Psoas muscle (tissue), 8 donors: ENCODE results near the gene SIK2. TPM values are rescaled to one million over a fixed set of nuclear protein-coding genes. Genes with fewer than 3 reads are reported as not detected.
A peak's percentile ranks its signal among the peaks of the same experiment; 100 is the strongest.
"Not testable (repeated sequence)": the region's sequence is repeated elsewhere in the genome, so short reads cannot be mapped to it uniquely, and the experiment has no call there.

ENCODE experiments used
- ATAC-seq, 4 donors: fragments of 200-7000 bp; cut with Tn5 transposase; one replicate each; pipeline ENCODE4 v1.9.1; 2020; ENCODE audit warnings: moderate library complexity in 3 of 4, mild to moderate bottlenecking in 2 of 4
- DNase-seq, 2 donors: peaks; one replicate each; pipeline ENCODE4 v3.0.0-alpha.2; 2020
- H3K27ac ChIP-seq: fragments of 200-600 bp; one replicate; pipeline ENCODE4 v1.8.0; 2022
- H3K27me3 ChIP-seq, 3 donors: fragments of 200-600 bp in 1 of 3; one replicate each; pipeline versions ENCODE4 v1.6.1 to v1.8.0; 2013 to 2022; ENCODE audit warnings: low read length in 2 of 3, mild to moderate bottlenecking in 2 of 3, moderate library complexity in 1 of 3; ENCODE audit not compliant: insufficient read depth in 3 of 3
- H3K36me3 ChIP-seq, 2 donors: fragments of 200-600 bp in 1 of 2; one replicate each; pipeline versions ENCODE4 v1.6.1 to v1.8.0; 2013 to 2022; ENCODE audit warnings: low read depth in 1 of 2, mild to moderate bottlenecking in 1 of 2, moderate library complexity in 1 of 2; ENCODE audit not compliant: insufficient read depth in 1 of 2
- H3K4me1 ChIP-seq: fragments of 200-600 bp; one replicate; pipeline ENCODE4 v1.8.0; 2022
- H3K4me3 ChIP-seq: fragments of 200-600 bp; one replicate; pipeline ENCODE4 v1.8.0; 2022; ENCODE audit warnings: mild to moderate bottlenecking
- H3K9me3 ChIP-seq: fragments of 200-600 bp; one replicate; pipeline ENCODE4 v1.8.0; 2022
- WGBS, 3 donors: extraction: QIAGEN DNeasy Blood & Tissue Kit; methylation state at CpG; one replicate each; pipeline versions ENCODE4 v1.1.6 to v1.1.7; 2013; 5-methylcytosine and 5-hydroxymethylcytosine counted together
- intact Hi-C, 2 donors: fragments of 100-400 bp; cut with DNase I; formaldehyde crosslinking; loops; one replicate each; pipeline versions ENCODE4 v1.11.0 to v1.14.2; 2022
- polyA plus RNA-seq, 3 donors: library from polyadenylated mRNA; stranded (reverse); fragments of 200-250 nt; gene quantifications; one replicate each; pipeline ENCODE4 v1.2.3, GENCODE V29; 2013
- total RNA-seq, 4 donors: library from RNA; stranded (reverse); fragmentation: NEBNext Ultra II Directional in 2 of 4; extraction: Animal tissue kit (Norgen Biotek cat#: 25700) in 2 of 4; gene quantifications; one replicate each; pipeline versions ENCODE4 v1.2.1 to v1.2.4, GENCODE V29; 2021 to 2023
- TF ChIP-seq, protein P1 (sequence below): fragments of 200-600 bp; IDR thresholded peaks from one replicate; pipeline ENCODE4 v1.8.0; 2022; ENCODE audit warnings: antibody characterized with exemption
- donor health status: healthy with polysubstance abuse.
- donor health status: DM: no; HTN: no; CAD: no; lungs with moderate emphysema.
- donor health status: Bipolar disorder and iron deficiency.
- donor health status: healthy.
- donor health status: DM: yes; HTN: yes; CAD: no.
- donor health status: DM: no; HTN: no; CAD: no.
- donor health status: DM: no; HTN: no; CAD: no.
- donor health status: DM: yes; HTN: yes; CAD: no.

The SIK2 gene
- total and polyA plus RNA-seq, 7 donors = 9.0 to 69.6 (median 30.4) TPM

DNA sequence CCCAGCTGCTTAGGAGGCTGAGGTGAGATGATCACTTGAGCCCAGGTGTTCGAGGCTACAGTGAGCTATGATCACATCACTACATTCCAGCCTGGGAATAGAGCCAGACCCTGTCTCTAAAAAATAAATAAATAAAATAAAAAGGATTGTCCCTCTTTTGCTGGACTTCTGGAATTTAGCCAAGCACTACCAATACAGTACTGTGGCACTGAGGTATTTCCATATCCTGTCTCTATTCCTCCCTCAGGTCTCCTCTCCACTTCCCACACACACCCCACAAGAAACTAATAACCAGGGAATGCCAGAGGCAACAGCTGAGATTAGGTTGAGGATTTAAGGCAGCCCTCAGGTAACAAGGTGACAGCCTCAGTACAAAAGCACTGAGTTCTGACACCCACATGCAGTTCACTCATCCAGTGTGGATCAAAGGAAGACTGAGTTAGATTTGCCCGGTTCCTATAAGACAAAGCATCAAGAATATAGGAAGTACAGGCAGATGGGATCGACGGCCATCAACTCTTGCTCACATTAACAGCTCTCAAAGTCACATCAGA, 168.4 kb downstream of the SIK2 start:
- H3K27ac ChIP-seq = no peak overlapping the region
- ATAC-seq (no peak), DNase-seq (no peak)
- WGBS, 3 donors = 86 to 93% (median 87%) methylated on average over 4 of the region's 4 CpGs
- no peaks in the 10 kb centered on the region for H3K36me3 ChIP-seq
- H3K9me3 ChIP-seq = no peaks in the 10 kb centered on the region
- no peaks in the 10 kb centered on the region for H3K4me1 ChIP-seq
- no peaks in the 10 kb centered on the region for H3K27me3 ChIP-seq
- intact Hi-C loops = no loop called here
- TF ChIP-seq, protein P1, sequence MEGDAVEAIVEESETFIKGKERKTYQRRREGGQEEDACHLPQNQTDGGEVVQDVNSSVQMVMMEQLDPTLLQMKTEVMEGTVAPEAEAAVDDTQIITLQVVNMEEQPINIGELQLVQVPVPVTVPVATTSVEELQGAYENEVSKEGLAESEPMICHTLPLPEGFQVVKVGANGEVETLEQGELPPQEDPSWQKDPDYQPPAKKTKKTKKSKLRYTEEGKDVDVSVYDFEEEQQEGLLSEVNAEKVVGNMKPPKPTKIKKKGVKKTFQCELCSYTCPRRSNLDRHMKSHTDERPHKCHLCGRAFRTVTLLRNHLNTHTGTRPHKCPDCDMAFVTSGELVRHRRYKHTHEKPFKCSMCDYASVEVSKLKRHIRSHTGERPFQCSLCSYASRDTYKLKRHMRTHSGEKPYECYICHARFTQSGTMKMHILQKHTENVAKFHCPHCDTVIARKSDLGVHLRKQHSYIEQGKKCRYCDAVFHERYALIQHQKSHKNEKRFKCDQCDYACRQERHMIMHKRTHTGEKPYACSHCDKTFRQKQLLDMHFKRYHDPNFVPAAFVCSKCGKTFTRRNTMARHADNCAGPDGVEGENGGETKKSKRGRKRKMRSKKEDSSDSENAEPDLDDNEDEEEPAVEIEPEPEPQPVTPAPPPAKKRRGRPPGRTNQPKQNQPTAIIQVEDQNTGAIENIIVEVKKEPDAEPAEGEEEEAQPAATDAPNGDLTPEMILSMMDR = no peak
- H3K4me3 ChIP-seq = no peak overlapping the region

DNA sequence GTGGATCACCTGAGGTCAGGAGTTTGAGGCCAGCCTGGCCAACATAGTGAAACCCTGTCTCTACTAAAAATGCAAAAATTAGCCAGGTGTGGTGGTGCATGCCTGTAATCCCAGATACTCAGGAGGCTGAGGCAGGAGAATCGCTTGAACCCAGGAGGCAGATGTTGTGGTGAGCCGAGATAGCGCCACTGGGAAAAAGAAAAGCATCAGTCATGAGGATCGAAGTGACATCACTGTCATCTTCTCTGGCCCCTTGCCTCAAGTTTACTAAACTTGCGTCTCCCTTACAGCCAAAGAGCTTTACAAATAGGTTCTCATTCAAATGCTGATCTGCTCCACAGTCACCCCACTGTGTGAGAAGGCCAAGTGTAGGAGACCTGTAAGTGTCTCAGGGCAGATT, 169.0 kb downstream of the SIK2 start:
- H3K27me3 ChIP-seq, H3K9me3 ChIP-seq, H3K4me3 ChIP-seq, H3K4me1 ChIP-seq, H3K36me3 ChIP-seq, intact Hi-C loops, DNase-seq, H3K27ac ChIP-seq, ATAC-seq: not testable (repeated sequence)
- WGBS, 3 donors = 90 to 95% (median 94%) methylated on average over 5 of the region's 5 CpGs

DNA sequence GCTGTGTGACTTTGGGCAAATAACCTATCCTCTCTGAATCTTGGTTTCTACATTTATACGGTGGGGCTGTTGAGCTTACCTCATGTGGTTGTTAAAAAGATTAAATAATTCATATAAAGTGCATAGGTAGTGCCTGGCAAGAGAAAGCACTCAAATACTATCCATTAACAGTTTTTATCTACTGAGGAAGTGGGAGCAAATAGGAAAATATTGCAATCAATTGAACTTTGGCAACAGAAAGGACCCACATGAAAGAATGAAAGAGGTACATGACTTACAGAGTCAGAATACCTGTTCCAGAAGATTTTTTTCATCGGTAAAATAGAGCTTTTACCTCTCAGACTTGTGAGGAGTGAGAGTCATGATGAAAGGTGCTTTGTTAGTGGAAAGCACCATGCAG, 170.3 kb downstream of the SIK2 start:
- Histone ChIP-seq H3K27ac (no peak overlapping the region), H3K4me3 (no peak overlapping the region), H3K4me1 (no peaks in the 10 kb centered on the region), H3K27me3 (no peaks in the 10 kb centered on the region), H3K9me3 (no peaks in the 10 kb centered on the region), H3K36me3 (no peaks in the 10 kb centered on the region)
- TF ChIP-seq, protein P1 = no peak
- DNase-seq (no peak), ATAC-seq (no peak)
- intact Hi-C loops = no loop called here
- 82 to 97% (median 93%) methylated on average over 2 of the region's 2 CpGs for WGBS, 3 donors

DNA sequence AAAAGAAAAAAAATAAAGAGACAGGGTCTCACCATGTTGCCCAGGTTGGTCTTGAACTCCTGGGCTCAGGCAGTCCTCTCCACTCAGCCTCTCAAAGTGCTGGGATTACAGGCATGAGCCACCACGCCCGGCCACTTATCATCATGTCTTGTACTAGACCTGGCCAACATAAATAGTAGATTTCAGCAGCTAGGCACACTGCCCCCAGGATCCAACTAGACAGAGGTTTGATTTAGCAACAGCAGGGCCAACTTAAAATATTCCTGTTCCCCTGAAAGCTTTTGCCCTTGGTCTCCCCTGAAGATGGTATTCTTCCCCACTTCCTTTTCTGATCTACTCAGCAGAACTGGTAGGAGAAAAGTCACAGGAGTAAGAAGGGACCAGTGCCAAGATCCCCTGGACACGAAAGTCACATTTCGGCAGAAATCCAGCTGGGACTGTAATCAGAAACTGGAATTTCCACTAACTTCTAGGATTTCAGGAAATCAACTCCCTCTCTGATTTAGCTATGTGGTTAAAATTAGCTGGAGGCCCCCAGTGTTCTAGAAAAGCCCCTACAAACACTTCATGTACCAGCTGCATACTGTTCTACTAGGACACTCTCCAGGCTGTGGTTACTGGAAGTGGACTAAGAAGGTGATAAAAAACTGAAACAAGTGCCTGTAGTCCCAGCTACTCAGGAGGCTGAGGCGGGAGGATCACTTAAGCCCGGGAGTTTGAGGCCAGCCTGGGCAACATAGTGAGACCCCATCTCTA, 172.9 kb downstream of the SIK2 start:
- Histone ChIP-seq H3K27ac (peak overlapping the region; percentile 7), H3K4me3 (no peak overlapping the region), H3K4me1 (no peaks in the 10 kb centered on the region), H3K36me3 (no peaks in the 10 kb centered on the region), H3K9me3 (no peaks in the 10 kb centered on the region), H3K27me3 (no peaks in the 10 kb centered on the region)
- 41 to 55% (median 45%) methylated on average over 6 of the region's 6 CpGs for WGBS, 3 donors
- peak in 1 of 4 donors; percentile 28 for ATAC-seq
- DNase-seq = peak in 1 of 2 donors; percentile 31
- intact Hi-C loops = loop anchor here (5.0 kb wide), 3 partner anchors 67 to 208 kb away; no protein-coding TSS in a partner anchor
- TF ChIP-seq, protein P1 = no peak

DNA sequence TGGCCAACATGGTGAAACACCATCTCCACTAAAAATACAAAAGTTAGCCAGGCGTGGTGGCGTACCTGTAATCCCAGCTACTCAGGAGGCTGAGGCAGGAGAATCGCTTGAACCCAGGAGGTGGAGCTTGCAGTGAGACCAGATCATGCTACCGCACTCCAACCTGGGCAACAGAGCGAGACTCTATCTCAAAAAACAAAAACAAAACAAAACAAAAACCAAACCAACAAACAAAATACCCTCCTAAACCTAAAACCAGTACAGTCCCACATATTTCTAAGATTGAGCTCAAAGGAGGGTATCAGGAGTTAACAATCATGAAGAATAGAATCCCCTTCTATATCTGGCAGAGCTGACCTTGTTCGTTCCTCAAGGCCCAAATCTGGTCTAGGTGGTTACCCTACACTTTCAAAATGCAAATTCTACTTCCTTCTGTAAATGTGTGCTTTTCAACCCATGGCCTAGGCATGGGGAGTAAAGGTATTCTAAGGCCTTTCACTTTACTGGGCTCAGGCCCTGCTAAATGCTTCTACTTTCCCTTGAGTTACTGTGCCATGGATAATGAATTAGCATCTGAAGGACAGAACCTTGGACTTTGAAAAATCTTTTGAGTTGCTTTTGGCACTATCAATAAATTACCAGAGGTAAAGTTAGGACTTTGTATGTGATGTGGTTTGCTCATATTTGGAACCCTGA, 174.3 kb downstream of the SIK2 start:
- intact Hi-C loops = loop anchor here (1.0 to 5.0 kb wide), 5 partner anchors 66 to 209 kb away; partner anchors contain the start of gene SIK2 (in 1 of the 2)
- H3K27ac ChIP-seq = no peak overlapping the region
- no peak for DNase-seq
- 90 to 92% (median 91%) methylated on average over 6 of the region's 6 CpGs for WGBS, 3 donors
- no peaks in the 10 kb centered on the region for H3K27me3 ChIP-seq
- no peak overlapping the region for H3K4me3 ChIP-seq
- ATAC-seq = no peak
- TF ChIP-seq, protein P1 = no peak
- no peaks in the 10 kb centered on the region for H3K36me3 ChIP-seq
- no peaks in the 10 kb centered on the region for H3K9me3 ChIP-seq
- H3K4me1 ChIP-seq = no peaks in the 10 kb centered on the region
